ENCODE measurements around the gene CREBZF. TPM values are rescaled to one million over a fixed set of nuclear protein-coding genes. Genes with fewer than 3 reads are reported as not detected.

CREBZF gene
- 29.3 TPM for polyA plus RNA-seq (2012; ENCODE audit: insufficient read length, low read depth)

DNA sequence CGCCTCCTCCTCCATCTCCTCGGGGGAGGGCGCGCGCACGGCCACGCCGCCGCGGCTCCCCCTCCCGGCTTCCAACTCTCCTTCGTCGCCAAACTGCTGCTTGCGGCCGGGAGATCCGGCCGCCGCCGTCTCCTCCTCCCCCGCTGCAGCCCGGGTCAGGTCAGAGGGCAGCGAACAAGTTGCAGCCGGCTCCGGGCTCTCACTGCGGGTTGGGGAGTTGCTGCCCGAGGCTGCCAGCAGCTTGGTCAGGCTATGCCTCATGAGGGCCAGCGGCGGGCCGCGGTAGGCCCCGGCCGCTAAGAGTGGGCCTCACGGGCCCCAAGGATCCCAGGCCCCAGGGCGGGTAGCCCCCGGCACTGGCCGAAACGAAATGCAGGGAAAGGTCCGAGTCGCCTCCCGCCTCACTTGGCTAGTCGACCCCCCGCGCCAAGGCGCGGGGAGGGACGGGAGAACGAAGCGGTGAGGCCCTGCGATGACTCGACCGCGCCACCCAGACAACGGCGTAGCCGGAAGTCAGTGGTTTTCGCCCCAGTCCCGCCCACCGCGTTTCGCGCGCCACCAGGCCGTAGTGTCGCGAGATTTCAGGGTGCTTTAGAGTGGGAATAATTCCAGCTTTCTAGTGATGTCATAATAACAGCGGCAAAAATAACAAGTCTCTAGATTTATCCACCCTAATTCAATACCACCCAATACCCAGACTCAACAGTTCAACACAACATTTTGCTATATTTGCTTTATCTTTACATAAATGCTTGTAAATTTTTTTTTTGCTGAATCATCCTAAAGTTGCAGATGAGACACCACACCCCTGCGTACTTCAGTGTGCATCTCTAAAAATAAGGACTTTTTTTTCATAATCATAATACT, at the start of gene CREBZF:
Gene CREBZF (minus strand): TSS at position 515 of the 867 bp plus-strand sequence. CDS start 254 bp downstream, at position 261.
- peak; percentile 60 for TF ChIP-seq FOXP2 (optimal IDR thresholded peaks at IDR 0.05; ENCODE audit: borderline replicate concordance, extremely low read depth, extremely low read length, insufficient read depth)
- TF ChIP-seq TAF1 (IDR thresholded peaks at IDR 0.05; ENCODE audit: borderline replicate concordance, insufficient read depth, low read length) = peak; percentile 80
- TF ChIP-seq SIN3A (IDR thresholded peaks at IDR 0.05; ENCODE audit: borderline replicate concordance, insufficient read depth, low read length) = peak; percentile 74; the same call in 1 of the 2 replicates
- peak; percentile 98 for TF ChIP-seq POLR2AphosphoS5 (IDR thresholded peaks at IDR 0.05; ENCODE audit: low read depth, low read length)
- TF ChIP-seq REST (IDR thresholded peaks at IDR 0.05; ENCODE audit: insufficient read depth in 1 of 2, low read depth in 2 of 2, low read length in 2 of 2) = no peak

DNA sequence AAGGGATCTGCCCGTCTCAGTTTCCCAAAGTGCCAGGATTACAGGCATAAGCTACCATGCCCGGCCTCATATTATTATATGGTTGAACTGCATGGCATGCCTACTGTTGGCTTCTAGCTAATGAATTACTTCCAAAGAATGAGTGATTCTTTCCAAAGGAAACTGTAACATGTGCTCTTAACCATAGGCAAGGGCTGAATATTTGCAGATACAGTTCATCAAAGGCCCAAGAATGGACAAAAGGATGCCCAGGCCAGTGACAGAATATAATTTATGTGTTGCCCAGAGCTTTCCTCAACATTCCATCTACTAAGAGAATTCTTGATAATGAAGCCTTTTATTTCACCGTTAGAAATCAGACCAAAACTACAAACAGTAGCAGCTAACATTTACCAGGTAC, 48.0 kb upstream of the CREBZF start:
- no peak for TF ChIP-seq FOXP2 (optimal IDR thresholded peaks at IDR 0.05; ENCODE audit: borderline replicate concordance, extremely low read depth, extremely low read length, insufficient read depth)
- TF ChIP-seq SIN3A (IDR thresholded peaks at IDR 0.05; ENCODE audit: borderline replicate concordance, insufficient read depth, low read length) = no peak
- TF ChIP-seq TAF1 (IDR thresholded peaks at IDR 0.05; ENCODE audit: borderline replicate concordance, insufficient read depth, low read length) = no peak
- no peak for TF ChIP-seq POLR2AphosphoS5 (IDR thresholded peaks at IDR 0.05; ENCODE audit: low read depth, low read length)
- TF ChIP-seq REST (IDR thresholded peaks at IDR 0.05; ENCODE audit: insufficient read depth in 1 of 2, low read depth in 2 of 2, low read length in 2 of 2) = no peak

GRCh38 chr11:85710917-85711316, 46.0 kb upstream of the CREBZF start:
- TF ChIP-seq POLR2AphosphoS5 (IDR thresholded peaks at IDR 0.05; ENCODE audit: low read depth, low read length) = no peak
- TF ChIP-seq REST (IDR thresholded peaks at IDR 0.05; ENCODE audit: insufficient read depth in 1 of 2, low read depth in 2 of 2, low read length in 2 of 2) = no peak
- no peak for TF ChIP-seq TAF1 (IDR thresholded peaks at IDR 0.05; ENCODE audit: borderline replicate concordance, insufficient read depth, low read length)
- no peak for TF ChIP-seq FOXP2 (optimal IDR thresholded peaks at IDR 0.05; ENCODE audit: borderline replicate concordance, extremely low read depth, extremely low read length, insufficient read depth)
- TF ChIP-seq SIN3A (IDR thresholded peaks at IDR 0.05; ENCODE audit: borderline replicate concordance, insufficient read depth, low read length) = no peak

GRCh38 chr11:85709941-85710702, 45.2 kb upstream of the CREBZF start:
- TF ChIP-seq REST (IDR thresholded peaks at IDR 0.05; ENCODE audit: insufficient read depth in 1 of 2, low read depth in 2 of 2, low read length in 2 of 2) = no peak
- no peak for TF ChIP-seq TAF1 (IDR thresholded peaks at IDR 0.05; ENCODE audit: borderline replicate concordance, insufficient read depth, low read length)
- TF ChIP-seq POLR2AphosphoS5 (IDR thresholded peaks at IDR 0.05; ENCODE audit: low read depth, low read length) = no peak
